ENCODE data around the gene RIPOR1.
A peak's percentile ranks its signal among the peaks of the same experiment; 100 is the strongest.
"Not testable (repeated sequence)": the region's sequence is repeated elsewhere in the genome, so short reads cannot be mapped to it uniquely, and the experiment has no call there.

The RIPOR1 gene

GRCh38 chr16:67528870-67529581, 397 bp downstream of the RIPOR1 start:
- peak overlapping the region; percentile 51 for H3K4me3 ChIP-seq (ENCODE audit: low read depth, low read length)
- no peak for DNase-seq (ENCODE audit: low read depth)
- TF ChIP-seq CTCF (IDR thresholded peaks at IDR 0.05; ENCODE audit: insufficient read depth, low read depth, low read length, missing control alignments): no peak

DNA sequence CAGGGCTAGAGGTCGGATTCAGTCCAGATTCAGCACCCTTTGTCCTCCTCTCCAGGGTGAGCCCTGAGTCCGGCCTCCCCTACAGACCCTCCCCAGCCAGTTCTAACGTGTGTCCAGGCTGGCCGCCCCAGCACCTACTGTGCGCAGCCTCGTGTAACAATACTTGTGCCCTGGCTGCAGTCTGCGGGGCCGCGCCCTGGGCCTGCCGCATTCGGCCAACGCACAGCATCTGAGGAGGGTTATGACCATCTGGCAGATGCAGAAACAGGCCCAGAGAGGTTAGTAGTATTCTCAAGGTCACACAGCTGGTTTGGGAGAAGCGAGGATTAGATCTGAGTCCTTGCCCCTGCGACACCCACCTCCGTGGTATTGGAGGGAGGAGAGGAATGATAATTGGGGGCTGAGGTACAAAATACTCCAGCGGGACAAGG, 968 bp downstream of the RIPOR1 start:
- H3K4me3 ChIP-seq (ENCODE audit: low read depth, low read length): peak overlapping the region; percentile 51
- TF ChIP-seq CTCF (IDR thresholded peaks at IDR 0.05; ENCODE audit: insufficient read depth, low read depth, low read length, missing control alignments): no peak
- no peak for DNase-seq (ENCODE audit: low read depth)

- peak overlapping the region; percentile 51 for H3K4me3 ChIP-seq (ENCODE audit: low read depth, low read length)
- DNase-seq (ENCODE audit: low read depth): no peak
- no peak for TF ChIP-seq CTCF (IDR thresholded peaks at IDR 0.05; ENCODE audit: insufficient read depth, low read depth, low read length, missing control alignments)
Measured at GRCh38 chr16:67530013-67530939, 1.6 kb downstream of the RIPOR1 start.

DNA sequence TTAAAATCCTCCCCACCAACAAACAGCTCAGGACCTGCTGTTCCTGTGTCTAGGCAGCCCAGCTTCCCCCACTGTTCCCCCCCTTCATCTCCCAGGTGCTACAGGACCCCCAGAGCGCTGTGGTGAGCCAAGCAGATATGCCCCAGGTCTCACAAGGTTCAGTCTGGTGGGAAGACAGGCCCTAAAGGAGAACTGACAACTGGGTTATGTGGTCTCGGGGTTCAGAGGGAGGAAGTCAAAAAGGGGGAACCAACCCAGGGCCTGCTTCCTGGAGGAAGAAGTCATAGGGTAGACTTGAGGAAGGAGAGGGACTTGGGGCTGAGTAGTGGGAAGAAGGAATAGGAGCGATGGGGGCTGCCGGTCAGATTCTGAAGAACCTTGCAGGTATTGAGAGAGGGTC, 2.6 kb downstream of the RIPOR1 start:
- no peak overlapping the region for H3K4me3 ChIP-seq (ENCODE audit: low read depth, low read length)
- no peak for TF ChIP-seq CTCF (IDR thresholded peaks at IDR 0.05; ENCODE audit: insufficient read depth, low read depth, low read length, missing control alignments)
- DNase-seq (ENCODE audit: low read depth): no peak

GRCh38 chr16:67533024-67533560, 4.5 kb downstream of the RIPOR1 start:
- no peak for DNase-seq (ENCODE audit: low read depth)
- no peak overlapping the region for H3K4me3 ChIP-seq (ENCODE audit: low read depth, low read length)
- TF ChIP-seq CTCF (IDR thresholded peaks at IDR 0.05; ENCODE audit: insufficient read depth, low read depth, low read length, missing control alignments): no peak

GRCh38 chr16:67533987-67534386, 5.4 kb downstream of the RIPOR1 start:
- DNase-seq (ENCODE audit: low read depth); H3K4me3 ChIP-seq (ENCODE audit: low read depth, low read length): not testable (repeated sequence)

- H3K4me3 ChIP-seq (ENCODE audit: low read depth, low read length): no peak overlapping the region
- no peak for TF ChIP-seq CTCF (IDR thresholded peaks at IDR 0.05; ENCODE audit: insufficient read depth, low read depth, low read length, missing control alignments)
Measured at GRCh38 chr16:67534431-67534830, 5.8 kb downstream of the RIPOR1 start.

More at GRCh38 chr16:67534431-67534830, 5.8 kb downstream of the RIPOR1 start:
- no peak for DNase-seq (ENCODE audit: low read depth)

Measured in GM12865 (cell line).